Right ventricle myocardium inferior (tissue), 1 donor: Measurements from ENCODE around the gene MECR. TPM values are rescaled to one million over a fixed set of nuclear protein-coding genes. Genes with fewer than 3 reads are reported as not detected.

Experiments
- ATAC-seq: fragments of 200-7000 bp; cut with Tn5 transposase; one replicate; pipeline ENCODE4 v1.9.1; 2020; ENCODE audit warnings: mild to moderate bottlenecking, moderate library complexity
- DNase-seq: peaks from one replicate; pipeline ENCODE4 v3.0.0; 2021; ENCODE audit errors: missing footprints
- intact Hi-C: fragments of 100-400 bp; cut with DNase I; formaldehyde crosslinking; loops from one replicate; pipeline ENCODE4 v1.11.0; 2022
- total RNA-seq: library from RNA; stranded (reverse); fragmentation: NEBNext Ultra II Directional; extraction: Animal tissue kit (Norgen Biotek cat#: 25700); gene quantifications from one replicate; pipeline ENCODE4 v1.2.1, GENCODE V29; 2021
- donor health status: DM: no; HTN: yes; CAD: no; lungs with severe emphysema.

The MECR gene
- total RNA-seq, 1 donor from 2014 or later: 35.4 TPM

DNA sequence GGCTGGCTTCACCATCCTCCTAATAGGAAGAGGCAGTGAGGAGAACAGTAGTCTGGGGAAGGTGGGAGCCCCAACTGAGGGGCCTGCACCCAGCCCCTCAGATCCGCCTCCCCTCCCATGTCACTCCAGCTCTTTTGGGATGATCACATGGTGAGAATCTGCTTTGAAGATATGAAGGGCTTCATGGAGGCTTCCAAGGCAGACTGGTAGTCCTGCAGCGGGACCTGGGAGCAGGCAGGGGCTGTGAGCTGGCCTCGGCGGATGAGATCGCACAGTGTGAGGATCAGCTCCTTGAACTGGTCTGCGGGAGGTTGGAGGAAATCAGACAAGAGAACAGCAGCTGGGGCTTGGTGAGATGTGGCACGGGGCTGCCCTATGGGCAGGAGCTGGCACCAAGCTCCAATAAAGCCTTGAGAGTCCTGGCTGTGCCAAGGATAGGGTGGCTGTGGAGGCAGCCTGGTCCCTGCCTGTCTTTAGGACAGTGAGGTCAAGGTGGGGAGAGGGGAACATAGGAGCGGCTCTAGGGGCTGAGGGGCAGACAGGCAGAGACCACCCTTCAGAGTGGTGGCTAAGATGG, 36.8 kb downstream of the MECR start:
- ATAC-seq: no peak
- no peak for DNase-seq
- intact Hi-C loops: no loop called here

DNA sequence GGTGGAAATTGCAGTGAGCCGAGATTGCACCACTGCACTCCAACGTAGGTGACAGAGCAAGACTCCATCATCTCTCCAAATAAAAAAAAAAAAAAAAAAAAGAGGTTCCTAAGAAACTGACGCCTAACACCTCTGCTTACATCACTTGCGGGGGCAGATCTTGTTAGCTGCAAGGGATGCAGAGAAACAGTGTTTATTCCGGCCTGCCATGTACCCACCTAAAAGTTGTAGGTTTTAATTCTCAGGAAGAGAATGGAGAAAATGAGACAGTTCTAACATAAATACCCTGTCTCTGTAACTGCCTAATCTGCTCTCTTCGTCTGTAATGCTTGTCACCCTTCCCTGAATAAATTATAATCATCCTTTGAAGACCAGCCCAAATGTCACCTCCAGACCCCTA, 40.0 kb downstream of the MECR start:
- no peak for ATAC-seq
- DNase-seq: no peak
- intact Hi-C loops: no loop called here

DNA sequence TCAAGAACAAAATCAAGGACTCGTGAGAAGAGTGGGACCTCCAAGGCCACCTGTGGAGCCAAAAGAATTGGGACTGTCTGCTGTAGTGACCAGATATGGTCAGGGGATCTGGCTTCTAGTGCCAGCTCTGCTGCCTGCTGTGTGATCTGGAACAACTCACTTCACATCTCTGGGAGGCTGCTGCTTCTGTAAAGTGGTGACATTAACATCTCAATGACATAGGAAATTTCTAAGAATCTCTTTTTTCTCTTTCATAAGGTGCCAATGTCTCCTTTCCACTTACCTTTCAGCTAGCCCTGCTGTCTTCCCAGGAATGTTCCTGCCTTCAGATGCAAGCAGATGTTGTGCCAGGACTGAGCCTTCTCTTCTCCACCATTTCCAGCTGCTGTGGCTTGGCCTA, 44.0 kb downstream of the MECR start:
- intact Hi-C loops: no loop called here
- no peak for DNase-seq

GRCh38 chr1:29186252-29186651, 44.5 kb downstream of the MECR start:
- DNase-seq (no peak), ATAC-seq (no peak)
- intact Hi-C loops: no loop called here

More for the DNA sequence above, 44.0 kb downstream of the MECR start:
- no peak for ATAC-seq

- ATAC-seq: no peak
- DNase-seq: no peak
- intact Hi-C loops: loop anchor here (5.0 kb wide), 2 partner anchors 61 to 301 kb away; partner anchors contain the start of gene TMEM200B
These were observed 47.4 kb downstream of the MECR start for GRCh38 chr1:29183287-29183686.

DNA sequence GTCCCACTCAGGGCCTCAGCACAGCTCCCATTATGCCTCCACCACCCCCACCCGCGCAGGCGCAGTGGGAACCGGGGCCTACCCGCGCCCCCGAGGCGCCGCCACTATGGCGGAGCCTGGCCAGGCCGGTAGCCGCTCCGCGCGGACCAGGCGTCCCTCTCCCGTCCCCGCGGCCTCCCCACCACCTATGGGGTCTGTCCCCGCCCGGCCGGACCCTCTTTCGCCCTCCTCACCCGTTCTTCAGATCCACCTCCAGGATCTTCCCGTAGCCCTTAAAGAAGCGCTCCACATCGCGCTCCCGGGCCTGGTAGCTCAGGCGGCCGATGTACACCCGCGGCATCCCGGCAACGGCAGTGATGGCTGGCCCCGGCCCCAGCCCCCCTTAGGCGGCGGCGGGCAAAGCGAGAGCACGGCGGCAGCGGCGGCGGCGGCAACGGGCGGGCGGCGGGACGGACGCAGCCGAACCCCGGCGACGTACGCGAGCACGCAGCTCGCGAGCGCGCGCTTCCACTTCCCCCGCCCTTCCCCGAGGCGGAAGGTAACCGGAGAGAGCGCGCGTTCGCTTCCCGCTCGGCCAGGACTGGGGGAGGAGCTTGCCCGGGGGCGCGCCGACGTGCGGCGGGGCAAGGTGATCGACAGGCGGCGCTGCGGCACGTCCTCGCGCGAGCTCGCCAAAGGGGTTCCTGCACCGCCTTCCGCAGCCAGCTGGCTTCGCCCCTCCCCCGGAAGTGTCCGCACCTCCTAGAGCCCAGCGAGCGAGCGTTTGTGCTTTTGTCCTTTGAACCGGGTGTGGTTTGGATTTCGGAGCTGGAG, 49.1 kb downstream of the MECR start, which contains the start of gene SRSF4:
SRSF4 (minus strand) TSS at position 488 of the 813 bp plus-strand sequence; CDS start at position 340, 148 bp downstream.
- peak; percentile 97 for ATAC-seq

DNA sequence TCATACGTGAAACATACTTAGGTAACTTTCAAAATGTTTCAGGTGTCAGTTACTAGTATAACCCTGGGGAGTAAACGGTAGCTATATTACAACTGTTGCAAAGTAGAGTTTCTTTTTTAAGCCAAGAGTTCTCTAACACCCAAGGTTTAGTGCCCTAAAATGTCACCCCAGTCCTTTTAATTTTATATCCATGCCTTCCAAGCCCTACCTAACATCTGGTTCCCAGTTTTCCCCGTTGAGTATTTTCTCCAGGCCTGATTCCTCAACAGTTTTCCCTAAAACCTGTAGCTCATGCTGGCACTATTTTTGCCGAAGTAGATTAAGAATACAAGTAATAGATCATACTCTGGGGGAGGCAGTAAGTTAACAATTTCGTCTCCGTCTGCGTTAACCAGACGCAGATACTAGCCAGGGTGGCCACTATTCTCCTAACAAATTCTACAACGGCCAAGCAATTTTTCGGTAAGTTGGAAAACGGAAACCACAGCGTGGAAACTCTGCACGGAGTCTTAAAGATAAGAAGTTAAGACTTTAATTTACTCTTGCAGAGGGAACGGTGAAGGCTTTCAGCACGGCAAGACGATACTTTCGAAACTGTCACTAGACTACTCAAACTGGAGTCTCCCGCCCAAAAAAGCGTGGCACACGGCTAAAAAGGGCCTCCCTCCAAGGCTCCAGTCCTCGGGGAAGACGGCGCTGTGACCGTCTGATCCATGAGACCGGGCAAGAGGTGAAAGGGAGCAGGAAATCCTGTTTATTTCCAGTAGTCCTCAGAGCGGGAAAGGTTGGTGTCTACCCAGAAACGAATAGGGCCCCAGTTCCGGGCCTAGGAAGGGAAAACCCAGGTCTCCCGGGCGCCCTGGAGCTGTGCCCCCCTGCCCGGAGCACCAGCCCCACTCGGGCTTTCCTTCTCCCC, 50.0 kb downstream of the MECR start:
- intact Hi-C loops: loop anchor here (2.0 to 5.0 kb wide), 3 partner anchors 58 to 532 kb away; partner anchors contain the start of genes RNU11 and TMEM200B
- DNase-seq (no peak), ATAC-seq (peak; percentile 2)

More for the DNA sequence above, 49.1 kb downstream of the MECR start, which contains the start of gene SRSF4:
- DNase-seq: peak; percentile 100
- intact Hi-C loops: loop anchor here (2.0 to 5.0 kb wide), 3 partner anchors 59 to 533 kb away; partner anchors contain the start of genes RNU11 and TMEM200B

DNA sequence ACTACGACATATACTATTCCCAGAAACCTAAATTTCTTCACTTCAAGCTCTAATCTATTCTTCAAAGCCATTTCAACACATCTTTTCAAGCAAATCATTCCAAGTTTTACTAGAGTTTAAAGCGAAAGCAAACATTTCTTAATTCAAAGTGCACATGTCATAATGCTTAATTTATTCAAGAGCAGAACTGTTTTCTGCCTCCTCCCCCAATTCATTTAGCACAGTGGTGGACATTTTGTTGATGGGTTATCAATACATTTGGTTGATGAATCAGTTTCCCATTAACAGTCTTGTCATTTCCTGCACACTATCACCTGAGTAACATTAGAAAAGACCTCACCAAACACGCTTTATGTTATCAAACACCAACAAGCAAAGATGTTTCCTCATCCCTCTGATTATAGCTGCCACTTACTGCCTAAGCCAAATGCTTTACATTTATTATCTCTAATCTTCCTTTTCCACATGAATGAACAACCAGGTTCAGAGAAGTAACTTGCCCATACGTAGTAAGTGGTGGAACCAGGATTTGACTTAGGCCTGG, 51.0 kb downstream of the MECR start:
- DNase-seq (no peak), ATAC-seq (no peak)
- intact Hi-C loops: loop anchor here (2.0 to 5.0 kb wide), 3 partner anchors 57 to 531 kb away; partner anchors contain the start of genes RNU11 and TMEM200B

GRCh38 chr1:29177022-29177705, 53.6 kb downstream of the MECR start:
- intact Hi-C loops: no loop called here
- DNase-seq: no peak
- no peak for ATAC-seq

- ATAC-seq (no peak), DNase-seq (no peak)
- intact Hi-C loops: no loop called here
These were observed 54.2 kb downstream of the MECR start for GRCh38 chr1:29176576-29176975.

- intact Hi-C loops: no loop called here
- DNase-seq (no peak), ATAC-seq (no peak)
These were observed 58.3 kb downstream of the MECR start for GRCh38 chr1:29172415-29172939.

DNA sequence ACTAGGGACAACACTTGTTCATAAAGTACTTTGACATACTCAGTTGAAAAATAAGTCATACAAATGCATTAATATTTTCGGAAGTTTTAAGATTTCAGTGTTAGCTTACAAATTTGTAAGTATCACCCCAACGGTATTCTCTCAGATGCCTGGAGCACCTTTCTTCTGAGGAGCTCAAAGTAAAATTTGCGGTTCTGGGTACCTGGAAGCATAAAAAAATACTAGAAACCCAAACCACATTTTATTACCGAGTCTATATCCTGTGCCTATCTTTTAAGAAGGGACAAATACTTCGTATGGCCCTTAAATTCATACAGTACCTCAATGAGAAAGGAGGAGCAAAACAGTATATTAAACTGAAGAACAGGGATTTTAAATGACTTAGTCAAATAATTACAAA, 59.2 kb downstream of the MECR start:
- ATAC-seq (no peak), DNase-seq (no peak)
- intact Hi-C loops: no loop called here

DNA sequence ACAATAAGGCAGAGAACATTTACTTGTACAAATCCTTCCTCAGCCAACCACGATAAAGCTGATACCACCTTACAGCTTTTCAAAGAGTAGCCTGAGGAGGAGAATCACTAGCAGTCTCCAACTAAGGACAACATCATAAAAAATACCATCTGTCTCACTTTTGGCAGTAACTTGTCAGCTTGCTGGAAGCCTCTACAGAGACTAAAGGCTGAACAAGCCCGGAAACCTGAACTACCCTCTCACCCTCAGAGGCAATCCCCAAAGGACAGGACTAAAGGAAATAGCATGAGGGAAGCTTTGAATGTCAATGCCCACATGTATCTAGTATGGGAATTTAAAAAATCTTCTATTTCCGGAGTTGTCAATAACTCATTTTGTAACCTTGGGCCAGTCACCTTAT, 59.6 kb downstream of the MECR start:
- DNase-seq (no peak), ATAC-seq (no peak)
- intact Hi-C loops: no loop called here

DNA sequence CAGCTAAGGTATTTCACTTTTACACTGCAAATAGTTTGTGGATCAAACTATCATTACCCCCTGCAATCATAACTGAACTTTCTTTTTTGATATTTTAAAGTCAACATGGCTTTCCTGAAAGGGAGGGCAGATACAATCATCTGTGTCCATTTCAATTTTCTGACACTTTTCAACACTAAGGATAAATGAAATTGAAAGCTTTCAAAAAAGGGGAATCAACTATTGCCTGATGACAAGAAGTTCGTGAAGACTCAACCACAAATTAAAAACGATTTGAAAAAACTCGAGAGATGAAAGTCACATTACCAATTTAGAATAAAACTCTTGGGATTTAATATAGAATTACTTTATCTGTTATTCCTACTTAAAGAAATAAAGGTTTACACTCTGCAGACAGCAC, 60.8 kb downstream of the MECR start:
- ATAC-seq (no peak), DNase-seq (no peak)
- intact Hi-C loops: no loop called here

- intact Hi-C loops: no loop called here
- DNase-seq (no peak), ATAC-seq (no peak)
These were observed 62.8 kb downstream of the MECR start for GRCh38 chr1:29167904-29168303.

GRCh38 chr1:29166291-29166878, 64.3 kb downstream of the MECR start:
- DNase-seq (no peak), ATAC-seq (no peak)
- intact Hi-C loops: no loop called here

GRCh38 chr1:29164588-29164987, 66.1 kb downstream of the MECR start:
- DNase-seq (no peak), ATAC-seq (no peak)

More at GRCh38 chr1:29164588-29164987, 66.1 kb downstream of the MECR start:
- intact Hi-C loops: no loop called here
